GM18519 (cell line): ENCODE results near the gene RGL4.
"Not testable (repeated sequence)": the region's sequence is repeated elsewhere in the genome, so short reads cannot be mapped to it uniquely, and the experiment has no call there.

Source experiments
- ATAC-seq: cut with Tn5 transposase; IDR thresholded peaks from one replicate; pipeline ENCODE4 v1.9.1; 2021; ENCODE audit warnings: mild to moderate bottlenecking, moderate library complexity; ENCODE audit not compliant: unreplicated experiment, low FRiP score

RGL4 gene, protein sequence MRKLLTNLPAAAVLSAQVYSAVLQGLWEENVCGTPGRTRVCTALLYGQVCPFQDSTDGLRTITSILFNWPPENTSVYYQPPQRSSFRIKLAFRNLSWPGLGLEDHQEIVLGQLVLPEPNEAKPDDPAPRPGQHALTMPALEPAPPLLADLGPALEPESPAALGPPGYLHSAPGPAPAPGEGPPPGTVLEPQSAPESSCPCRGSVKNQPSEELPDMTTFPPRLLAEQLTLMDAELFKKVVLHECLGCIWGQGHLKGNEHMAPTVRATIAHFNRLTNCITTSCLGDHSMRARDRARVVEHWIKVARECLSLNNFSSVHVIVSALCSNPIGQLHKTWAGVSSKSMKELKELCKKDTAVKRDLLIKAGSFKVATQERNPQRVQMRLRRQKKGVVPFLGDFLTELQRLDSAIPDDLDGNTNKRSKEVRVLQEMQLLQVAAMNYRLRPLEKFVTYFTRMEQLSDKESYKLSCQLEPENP

DNA sequence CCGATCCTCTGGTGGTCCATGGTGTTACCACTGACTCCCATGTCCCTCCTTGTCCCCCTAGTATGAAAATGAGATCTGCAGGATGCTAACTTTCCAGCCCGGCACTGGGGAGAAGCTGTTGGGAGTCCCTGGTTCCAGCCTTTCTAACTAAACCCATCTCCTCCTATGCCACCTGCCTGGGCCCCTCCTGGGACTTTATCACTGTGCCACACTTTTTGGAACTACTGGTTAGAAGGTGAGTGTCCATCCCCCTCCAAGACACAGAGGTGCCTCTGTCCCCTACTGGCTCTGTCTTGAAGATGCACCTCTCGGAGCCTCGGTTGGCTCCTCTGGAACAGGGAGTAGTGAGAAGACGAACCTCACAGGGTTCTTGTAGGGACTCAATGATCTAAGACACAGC lies at the start of gene RGL4:
RGL4 (plus strand) TSS at position 301 of the 400 bp plus-strand sequence. CDS start 1,018 bp downstream, outside the sequence.
- no peak for ATAC-seq

DNA sequence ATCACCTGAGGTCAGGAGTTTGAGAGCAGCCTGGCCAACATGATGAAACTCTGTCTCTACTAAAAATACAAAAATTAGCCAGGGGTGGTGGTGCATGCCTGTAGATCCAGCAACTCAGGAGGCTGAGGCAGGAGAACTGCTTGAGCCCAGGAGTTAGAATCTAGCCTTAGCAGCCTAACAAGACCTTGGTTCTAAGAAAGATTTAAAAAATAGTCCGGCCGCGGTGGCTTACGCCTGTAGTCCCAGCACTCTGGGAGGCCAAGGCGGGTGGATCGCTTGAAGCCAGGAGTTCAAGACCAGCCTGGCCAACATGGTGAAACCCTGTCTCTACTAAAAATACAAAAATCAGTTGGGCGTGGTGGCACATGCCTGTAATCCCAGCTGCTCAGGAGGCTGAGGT lies 44.3 kb upstream of the RGL4 start:
- ATAC-seq = not testable (repeated sequence)

DNA sequence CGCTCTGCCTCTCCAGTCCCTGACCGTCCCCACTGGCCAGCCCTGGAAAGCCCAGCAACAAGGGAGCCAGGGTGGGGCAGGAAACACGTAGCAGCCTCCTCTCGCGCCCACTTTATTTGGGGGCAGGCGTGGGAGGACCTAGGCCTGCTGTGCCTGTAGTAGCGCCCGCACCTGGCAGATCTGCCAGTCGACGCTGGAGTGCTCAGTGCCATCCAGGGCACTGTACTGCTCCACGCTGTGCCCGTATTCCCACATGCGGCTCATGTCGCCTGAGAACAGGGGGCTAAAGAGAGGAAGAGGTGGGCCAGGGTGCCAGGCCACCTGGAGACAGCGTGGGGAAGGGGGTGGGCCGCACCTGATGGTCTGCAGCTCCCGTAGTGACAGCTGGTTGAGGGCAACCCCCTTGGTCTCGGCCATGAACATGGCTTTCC lies 41.7 kb upstream of the RGL4 start:
- ATAC-seq = no peak

DNA sequence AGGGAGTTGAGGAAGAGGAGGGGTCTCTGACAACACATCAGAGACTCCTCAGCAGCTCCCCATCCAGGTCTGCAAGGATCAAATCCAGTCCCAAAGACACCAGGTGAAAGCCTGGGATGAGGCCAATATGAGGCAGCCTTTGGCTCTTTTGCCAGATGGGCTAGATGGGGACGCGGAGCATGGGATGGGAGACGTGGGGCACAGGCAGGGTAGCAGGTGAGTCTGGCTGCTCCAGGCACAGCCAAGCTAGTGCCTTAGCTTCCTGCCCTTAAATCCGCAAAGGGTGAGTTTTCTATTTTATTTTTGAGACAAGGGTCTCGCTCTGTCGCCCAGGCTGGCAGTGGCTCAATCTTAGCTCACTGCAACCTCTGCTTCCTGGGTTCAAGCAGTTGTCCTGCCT lies 39.1 kb upstream of the RGL4 start:
- no peak for ATAC-seq

DNA sequence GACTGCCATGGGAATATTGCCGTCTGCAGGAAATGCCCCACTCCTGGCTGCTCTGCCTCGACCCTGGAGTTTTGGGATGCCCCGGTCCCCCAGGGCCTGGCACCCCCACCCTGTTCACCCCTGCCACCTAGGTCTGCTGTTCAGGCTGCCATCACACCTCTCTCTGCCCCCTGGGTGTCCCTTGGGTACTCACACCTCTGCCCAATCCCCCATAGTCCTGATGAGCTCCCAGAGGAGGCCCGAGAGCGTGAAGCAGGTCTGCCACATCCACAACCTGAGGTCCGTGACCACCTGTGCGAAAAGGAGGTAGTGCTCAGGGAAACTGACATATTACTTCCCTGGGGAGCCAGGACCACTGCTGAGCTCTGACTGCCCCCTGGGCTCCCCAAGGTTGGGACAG lies 38.5 kb upstream of the RGL4 start:
- ATAC-seq = no peak

DNA sequence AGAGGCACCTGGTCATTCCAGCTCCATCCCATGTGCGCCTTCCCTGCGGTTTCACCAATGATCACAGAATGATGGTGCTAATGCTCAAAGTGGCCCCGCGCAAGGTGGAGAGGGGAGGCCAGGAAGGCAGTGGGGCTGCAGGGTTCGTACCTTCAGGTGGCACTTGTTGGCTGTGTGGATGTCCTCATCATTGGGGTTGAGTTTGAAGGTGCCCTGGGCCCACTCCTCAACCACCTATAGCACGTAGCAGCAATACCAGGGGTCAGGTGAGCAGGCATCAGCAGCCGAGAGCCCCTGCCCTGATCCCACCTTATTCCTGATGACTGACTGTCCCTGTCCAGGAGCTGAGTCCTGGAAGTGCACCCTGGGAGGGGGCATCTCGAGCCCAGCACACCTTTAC lies 38.1 kb upstream of the RGL4 start:
- no peak for ATAC-seq

DNA sequence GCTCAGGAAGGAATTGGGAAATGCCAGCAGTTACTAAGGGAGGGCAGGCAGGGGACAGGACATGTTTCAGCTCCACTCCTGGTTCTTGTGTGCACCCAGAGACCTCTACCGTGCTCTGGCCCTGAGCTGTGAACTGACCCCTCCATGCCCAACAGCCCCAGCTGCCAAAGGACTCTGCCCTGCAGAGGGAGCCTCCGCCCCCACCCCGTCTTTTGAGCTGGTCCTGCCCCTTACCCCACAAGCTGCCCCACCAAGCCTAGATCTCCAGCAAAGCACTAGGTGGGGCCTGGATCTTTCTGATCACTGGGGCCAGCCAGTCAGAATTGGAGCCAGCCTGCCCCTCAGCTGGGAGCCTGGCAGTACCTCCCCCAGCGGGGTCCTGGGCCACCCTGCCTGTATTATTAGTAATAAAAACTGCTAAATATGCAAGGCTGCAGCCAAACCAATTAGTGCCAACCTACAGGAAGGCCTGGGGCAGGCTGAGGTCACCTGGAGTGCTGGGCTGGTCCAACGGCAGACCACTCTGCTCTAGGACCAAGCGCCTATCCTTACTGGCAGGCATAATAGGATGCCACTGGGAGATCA lies 34.8 kb upstream of the RGL4 start:
- ATAC-seq = no peak

DNA sequence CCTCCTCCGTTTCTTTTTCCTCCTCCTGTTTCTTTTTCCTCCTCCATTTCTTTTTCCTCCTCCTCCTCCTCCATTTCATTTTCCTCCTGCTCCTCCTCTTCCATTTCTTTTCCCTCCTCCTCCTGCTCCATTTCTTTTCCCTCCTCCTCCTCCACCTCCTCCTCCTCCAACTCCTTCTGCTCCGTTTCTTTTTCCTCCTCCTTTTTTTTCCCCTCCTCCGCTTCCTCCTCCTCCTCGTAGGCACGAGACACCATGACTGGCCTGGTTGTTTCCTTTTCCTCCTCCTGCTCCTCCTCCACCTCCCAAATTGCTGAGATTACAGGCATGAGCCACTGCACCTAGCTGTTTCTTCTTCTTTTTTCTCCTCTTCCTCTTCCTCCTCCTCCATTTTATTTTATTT lies 33.1 kb upstream of the RGL4 start:
- ATAC-seq = no peak

DNA sequence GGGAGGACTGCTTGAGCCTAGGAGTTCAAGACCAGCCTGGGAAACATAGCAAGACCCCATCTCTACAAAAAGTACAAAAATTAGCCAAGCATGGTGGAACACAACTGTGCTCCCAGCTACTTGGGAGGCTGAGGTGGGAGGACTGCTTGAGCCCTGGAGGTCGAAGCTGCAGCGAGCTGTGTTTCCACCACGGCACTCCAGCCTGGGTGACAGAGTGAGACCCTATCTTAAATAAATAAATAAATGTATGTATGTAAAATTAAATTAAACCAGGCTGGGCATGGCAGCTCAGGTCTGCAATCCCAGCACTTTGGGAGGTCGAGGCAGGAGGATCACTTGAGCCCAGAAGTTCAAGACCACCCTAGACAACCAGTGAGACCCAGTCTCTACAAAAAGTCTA lies 30.4 kb upstream of the RGL4 start:
- ATAC-seq = not testable (repeated sequence)

DNA sequence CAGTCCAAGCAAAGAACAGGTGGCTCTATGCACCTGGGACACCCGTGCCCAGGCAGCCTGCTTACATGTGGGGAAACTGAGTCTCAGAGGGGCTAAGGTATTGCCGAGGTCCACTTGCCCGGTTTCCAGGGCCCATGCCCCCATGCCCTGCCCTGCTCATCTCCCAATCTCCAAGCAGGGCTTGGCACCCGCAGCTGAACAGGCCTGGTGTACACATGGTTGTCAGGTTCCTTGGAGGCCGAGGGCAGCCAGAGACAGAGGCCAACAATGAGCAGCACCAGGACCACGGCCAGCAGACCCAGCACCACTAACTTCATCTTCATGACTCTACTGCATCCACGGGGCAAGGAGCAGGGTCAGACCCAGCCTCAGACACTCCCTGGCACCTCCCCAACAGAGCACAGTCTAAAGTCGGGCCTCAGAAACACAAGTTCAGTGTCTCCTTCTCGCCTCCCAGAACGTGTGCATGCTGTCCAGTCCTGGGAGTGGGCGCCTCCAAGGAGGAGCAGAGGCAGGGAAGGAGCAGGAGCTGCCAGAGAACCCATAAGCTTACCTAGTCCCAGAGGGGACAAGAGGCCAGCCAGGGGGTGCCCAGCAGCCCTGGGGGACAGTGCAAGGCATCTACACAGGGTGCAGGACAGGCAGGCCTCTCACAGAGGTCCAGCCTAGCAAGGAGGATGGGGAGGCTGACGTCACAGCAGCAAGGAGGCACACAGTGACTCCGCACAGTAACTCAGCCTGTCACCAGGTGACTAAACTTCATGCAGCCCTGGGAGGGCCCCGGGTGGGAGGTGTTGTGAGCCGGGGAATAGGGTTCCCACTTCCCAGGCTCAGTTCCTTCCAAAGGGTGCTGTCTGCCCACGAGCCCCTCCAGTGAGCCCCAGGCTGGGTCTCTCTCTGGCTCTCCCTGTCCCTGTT lies 20.2 kb upstream of the RGL4 start:
- ATAC-seq = no peak

DNA sequence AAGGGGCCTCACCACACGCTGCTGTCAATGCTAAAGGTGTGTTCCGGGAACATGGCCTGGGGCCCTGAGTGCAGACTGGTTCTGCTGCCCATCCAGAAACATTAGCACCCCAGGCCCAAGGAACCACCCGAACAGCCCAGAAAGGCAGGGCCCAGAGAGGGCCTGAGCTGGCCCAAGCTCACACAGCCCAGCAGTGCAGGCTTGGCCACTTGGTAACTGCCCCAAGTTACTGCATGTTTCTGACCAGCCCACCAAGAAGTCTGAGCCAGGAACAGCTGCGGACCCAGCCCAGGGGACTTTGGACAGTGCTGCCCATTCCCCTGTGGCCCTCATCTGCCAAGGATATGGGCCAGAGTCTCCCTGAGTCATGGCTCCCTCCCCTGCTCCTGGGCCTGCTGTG lies 19.4 kb upstream of the RGL4 start:
- not testable (repeated sequence) for ATAC-seq

DNA sequence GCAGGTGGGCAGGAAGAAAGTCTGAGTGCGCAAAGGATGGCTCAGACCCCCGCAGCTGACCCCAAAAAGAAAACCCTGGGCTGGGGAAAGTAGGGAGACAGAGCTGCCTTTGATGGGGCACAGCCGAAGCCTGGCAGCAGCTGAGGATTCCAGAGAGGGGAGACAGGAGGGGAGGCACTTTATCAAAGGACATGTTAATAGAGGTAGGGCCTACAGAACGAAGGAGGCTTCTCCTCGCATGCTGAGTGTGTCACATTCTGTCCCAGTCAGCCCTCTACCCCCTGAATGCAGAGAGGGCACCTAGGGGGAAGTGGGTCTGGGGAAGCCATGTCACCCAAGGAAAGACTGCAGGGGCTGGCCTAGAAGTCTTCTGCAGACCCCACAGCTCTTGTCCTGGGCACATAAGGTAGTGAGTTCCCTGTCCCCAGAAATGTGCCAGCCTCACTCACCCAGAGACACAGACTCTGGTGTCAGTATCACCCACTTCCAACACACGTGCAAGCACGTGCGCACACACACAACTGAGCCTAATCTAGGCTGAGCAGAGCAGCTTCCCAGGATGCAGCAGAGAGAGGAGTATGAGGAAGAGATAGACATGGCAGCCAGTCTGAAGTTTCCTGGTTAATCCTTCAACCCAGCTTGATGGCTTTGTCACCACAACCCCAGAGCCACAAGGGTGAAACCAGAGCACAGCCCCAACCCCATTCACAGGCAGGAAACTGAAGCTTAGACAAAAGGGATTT lies 18.3 kb upstream of the RGL4 start:
- not testable (repeated sequence) for ATAC-seq

DNA sequence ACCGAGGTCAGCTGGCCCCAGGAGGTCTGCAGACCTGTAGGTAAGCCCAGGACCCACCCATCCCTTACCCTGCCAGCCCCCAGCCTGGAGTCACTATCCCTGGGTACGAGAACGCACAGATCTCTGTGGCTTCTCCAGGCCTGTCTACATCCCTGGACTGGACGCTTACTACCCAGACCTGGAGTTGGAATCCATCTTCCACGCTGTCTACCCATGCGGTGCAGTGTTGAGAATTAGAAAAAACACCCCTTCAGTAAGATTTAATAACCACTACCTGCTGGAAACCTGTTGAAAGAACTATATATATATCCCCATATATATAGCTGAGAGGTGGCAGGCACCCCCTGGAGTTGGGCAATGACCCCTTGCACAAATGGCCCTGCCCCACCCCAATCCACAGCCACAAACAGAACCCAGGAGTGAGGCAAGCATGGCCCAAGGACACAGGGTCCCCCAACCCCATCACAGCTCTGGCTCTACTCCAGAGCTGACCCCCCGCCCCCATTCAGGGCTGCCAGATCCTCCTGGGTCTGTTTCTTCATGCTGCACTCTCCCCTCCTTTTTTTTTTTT lies 17.7 kb upstream of the RGL4 start:
- no peak for ATAC-seq

DNA sequence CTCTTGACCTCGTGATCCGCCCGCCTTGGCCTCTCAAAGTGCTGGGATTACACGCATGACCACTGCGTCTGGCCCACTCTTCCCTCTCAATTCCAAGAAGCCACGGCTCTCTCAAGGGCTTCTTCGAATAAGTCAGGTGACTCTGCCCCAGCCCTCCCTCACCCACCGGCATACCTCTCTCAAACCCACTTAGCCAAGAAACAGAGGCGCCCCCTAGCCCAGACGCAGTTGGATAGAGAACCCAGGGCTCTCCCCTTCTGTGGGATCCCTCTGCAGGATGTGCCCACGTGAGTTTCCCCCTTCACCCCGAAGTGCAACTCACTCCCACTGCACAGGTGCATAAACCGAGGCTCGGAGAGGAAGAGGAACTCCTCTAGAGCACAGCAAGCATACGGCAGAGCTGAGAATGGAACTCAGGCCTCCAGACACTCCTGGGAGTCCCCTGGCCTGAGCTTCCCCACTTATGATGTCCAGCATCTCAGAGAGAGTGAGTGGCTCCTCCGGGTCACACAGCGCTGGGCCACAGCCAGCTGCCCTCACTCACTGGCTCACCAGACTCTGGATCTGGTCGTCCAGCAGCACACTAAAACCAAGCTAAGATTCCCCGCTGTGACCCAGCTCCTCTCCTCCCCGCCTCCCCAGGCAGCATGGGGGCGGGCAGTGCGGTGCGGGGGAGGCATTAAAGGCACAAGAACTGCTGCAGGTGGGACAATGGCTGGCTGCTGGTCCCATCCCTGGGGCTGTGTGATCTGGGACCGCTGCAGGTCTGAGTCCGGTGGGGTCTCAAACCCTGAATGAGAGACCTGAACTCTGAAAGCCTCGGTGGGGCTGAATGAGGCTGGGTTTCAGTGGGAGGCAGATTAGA lies 16.8 kb upstream of the RGL4 start:
- no peak for ATAC-seq

DNA sequence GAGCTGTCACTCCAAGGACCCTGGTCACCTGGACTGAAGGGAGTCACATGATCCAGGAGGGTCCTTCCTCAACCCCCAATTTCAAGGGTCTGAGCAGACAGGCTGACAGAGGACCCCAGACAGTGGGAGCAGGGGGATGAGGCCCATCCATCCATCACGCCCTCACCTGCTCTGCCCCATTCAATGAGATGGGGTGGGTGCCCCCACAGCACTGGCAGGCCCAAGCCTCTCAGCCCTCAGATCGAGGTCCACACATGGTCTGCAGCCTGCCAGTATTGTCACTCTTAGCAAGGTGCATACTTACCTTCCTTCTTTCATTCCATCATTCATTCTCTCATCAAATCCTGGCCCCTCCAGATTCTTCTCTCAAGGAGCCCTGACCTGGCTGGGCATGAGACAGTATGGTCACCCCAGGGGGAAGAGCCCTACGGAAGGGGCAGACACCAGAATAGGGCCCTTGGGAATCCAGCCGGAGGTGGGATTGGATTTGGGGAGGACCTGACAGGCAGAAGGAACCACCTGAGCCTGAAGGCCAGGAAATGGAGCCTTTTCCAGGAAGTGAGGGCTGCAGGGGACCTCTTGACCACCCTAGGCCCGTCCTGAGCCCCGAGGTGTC lies 15.8 kb upstream of the RGL4 start:
- not testable (repeated sequence) for ATAC-seq

DNA sequence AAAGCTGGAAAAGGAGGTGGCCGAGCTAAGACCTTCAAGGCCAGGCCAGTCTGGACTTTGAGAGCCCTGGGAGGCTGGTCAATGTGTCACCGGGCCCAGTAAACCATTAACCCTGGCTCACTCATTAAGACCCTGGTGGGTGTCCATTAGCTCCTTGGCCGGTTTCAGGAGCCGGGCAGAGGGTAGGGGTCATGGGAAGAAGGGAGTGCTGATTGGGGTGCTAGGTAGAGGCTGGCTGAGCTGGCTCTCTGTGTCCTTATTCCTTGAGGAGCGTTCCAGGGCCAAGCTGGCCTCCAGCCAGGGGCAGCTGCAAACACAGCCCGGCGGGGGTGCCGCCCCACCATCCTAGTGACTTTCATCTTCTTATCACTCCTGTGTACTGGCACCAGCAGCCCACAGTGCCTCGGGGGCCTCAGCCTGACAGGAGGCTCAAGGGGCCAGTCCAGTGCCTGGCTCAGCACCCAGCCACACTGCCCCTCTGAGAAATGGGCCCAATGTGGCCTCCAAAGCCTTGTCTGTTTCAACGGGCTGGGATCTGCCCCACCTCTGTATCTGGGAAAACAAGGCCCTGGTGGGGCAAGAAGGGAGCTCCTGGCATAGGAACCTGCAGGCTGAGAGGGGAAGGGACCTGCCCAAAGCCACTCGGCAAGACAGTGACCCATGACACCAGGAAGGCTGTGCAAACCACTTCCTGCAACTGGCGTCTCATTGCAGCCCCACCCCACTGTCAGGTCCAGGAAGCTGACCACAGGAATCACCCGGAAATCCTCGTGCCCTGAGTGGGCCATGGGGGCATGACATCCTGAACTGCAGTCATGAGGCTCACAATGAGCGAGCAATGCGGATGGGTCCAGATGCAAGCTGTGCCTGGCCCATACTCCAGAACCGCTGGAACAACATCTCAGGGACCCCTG lies 15.1 kb upstream of the RGL4 start:
- ATAC-seq = no peak

DNA sequence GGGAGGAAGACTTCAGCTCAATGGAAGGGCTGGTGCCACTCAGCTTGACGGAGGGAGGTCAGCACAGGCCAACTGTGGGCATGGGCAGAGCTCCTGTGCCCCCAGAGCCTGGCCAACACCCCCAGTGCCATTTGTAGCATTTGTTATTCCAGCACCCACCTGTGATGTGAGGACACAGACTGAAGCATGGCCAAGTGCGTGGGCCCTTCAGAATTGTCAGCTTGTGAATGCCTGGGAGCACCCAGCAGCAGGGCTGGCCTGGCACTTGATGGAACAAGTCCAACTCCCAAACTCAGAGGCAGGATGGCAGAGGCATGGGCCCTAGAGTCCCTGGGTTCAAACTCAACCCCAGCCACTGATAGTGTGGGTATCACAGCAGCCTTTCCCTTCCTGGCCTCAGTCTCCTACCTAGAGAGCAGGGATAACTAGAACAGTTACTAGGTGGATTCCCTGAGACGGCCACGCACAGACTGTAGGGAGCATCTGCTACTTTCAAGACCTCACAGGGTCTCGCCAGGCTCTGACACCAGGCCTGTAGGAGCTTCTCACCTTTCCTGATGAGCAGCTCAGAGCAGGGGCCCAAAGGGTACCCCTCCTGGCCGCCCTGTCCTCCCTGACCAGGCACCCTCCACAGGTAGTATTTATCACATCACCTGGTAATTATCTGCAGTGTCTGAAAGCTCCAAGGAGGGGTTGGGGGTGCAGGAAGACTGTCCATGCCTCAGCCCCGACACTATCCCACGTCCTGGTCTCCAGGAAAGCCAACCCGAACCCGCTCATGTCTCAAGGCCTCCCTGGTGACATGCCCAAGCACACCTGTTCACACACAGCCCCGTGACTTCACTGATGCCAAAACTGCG lies 13.7 kb upstream of the RGL4 start:
- ATAC-seq = not testable (repeated sequence)
